Activated CD8-positive, alpha-beta T cell treated with anti-CD3 and anti-CD28 coated beads for 36 hours (primary cell): Measurements from ENCODE around the gene CPPED1. TPM values are rescaled to one million over a fixed set of nuclear protein-coding genes. Genes with fewer than 3 reads are reported as not detected.
A peak's percentile ranks its signal among the peaks of the same experiment; 100 is the strongest.
"Not testable (repeated sequence)": the region's sequence is repeated elsewhere in the genome, so short reads cannot be mapped to it uniquely, and the experiment has no call there.

Experiments
- ATAC-seq: fragments of 200-7000 bp; cut with Tn5 transposase; one replicate; pipeline ENCODE4 v1.10.0; 2021; ENCODE audit warnings: mild to moderate bottlenecking, moderate library complexity
- CTCF ChIA-PET: fragments of 350-600 bp; sonication (Branson Sonifier 250); formaldehyde crosslinking; loops from one replicate; lab custom pipeline; 2021; ENCODE audit warnings: antibody characterized with exemption; lab: Charles Lee
- POLR2A ChIA-PET: fragments of 350-600 bp; sonication (Branson Sonifier 250); formaldehyde crosslinking; loops from one replicate; lab custom pipeline; 2021; ENCODE audit warnings: antibody characterized with exemption; lab: Charles Lee
- DNase-seq: peaks from one replicate; pipeline ENCODE4 v3.0.0-alpha.2; 2020
- H3K27ac Mint-ChIP-seq: one replicate; pipeline ENCODE4 v1.8.0; 2021; ENCODE audit warnings: mild to moderate bottlenecking, mixed read lengths
- H3K27me3 Mint-ChIP-seq: one replicate; pipeline ENCODE4 v1.8.0; 2021; ENCODE audit warnings: mixed read lengths
- H3K36me3 Mint-ChIP-seq: one replicate; pipeline ENCODE4 v1.8.0; 2021; ENCODE audit warnings: low read depth, mixed read lengths
- H3K4me1 Mint-ChIP-seq: one replicate; pipeline ENCODE4 v1.8.0; 2021; ENCODE audit warnings: low read depth, mixed read lengths
- H3K4me3 Mint-ChIP-seq: one replicate; pipeline ENCODE4 v1.8.0; 2021; ENCODE audit warnings: mild to moderate bottlenecking, moderate library complexity, mixed read lengths
- H3K9me3 Mint-ChIP-seq: one replicate; pipeline ENCODE4 v1.8.0; 2021; ENCODE audit warnings: mixed read lengths
- CTCF ChIP-seq: fragments of 200-600 bp; IDR thresholded peaks from one replicate; pipeline ENCODE4 v1.8.0; 2022; ENCODE audit warnings: antibody characterized with exemption, mild to moderate bottlenecking
- intact Hi-C: fragments of 100-400 bp; cut with micrococcal nuclease; formaldehyde crosslinking; loops from one replicate; pipeline ENCODE4 v1.10.0; 2022
- total RNA-seq, 2 experiments: library from RNA; stranded (reverse); gene quantifications; one replicate each; pipeline ENCODE4 v1.2.3, GENCODE V29; 2021

Gene CPPED1
- total RNA-seq, 2 experiments from 2014 or later = 5.0 to 5.7 TPM

GRCh38 chr16:12826559-12826958 is 22.9 kb upstream of the CPPED1 start:
- ATAC-seq = peak; percentile 87
- H3K27me3 Mint-ChIP-seq = peaks cover 13% of the 10 kb centered on the region
- POLR2A ChIA-PET = no interaction called here
- peak; percentile 42 for DNase-seq
- no peaks in the 10 kb centered on the region for H3K36me3 Mint-ChIP-seq
- TF ChIP-seq CTCF = no peak
- intact Hi-C loops = no loop called here
- H3K4me3 Mint-ChIP-seq = no peak overlapping the region
- no peak overlapping the region for H3K27ac Mint-ChIP-seq
- CTCF ChIA-PET = interaction anchor here (1.5 kb wide), 1 partner anchor 9 kb away, joined by 3 read pairs; no protein-coding TSS in a partner anchor
- no peaks in the 10 kb centered on the region for H3K9me3 Mint-ChIP-seq
- H3K4me1 Mint-ChIP-seq = peaks cover 5% of the 10 kb centered on the region

GRCh38 chr16:12819126-12820117 is 15.7 kb upstream of the CPPED1 start:
- ChIA-PET POLR2A (interaction anchor here (0.6 kb wide), 1 partner anchor 209 kb away, joined by 5 read pairs; no protein-coding TSS in a partner anchor), CTCF (interaction anchor here (0.8 to 3.9 kb wide), 10 partner anchors 8 to 735 kb away, joined by 3 to 28 read pairs (median 4); no protein-coding TSS in a partner anchor)
- peak; percentile 83 for DNase-seq
- peak; percentile 88 for TF ChIP-seq CTCF
- peak; percentile 89 for ATAC-seq
- Mint-ChIP-seq H3K27ac (no peak overlapping the region), H3K27me3 (peaks cover 3% of the 10 kb centered on the region), H3K9me3 (no peaks in the 10 kb centered on the region), H3K4me3 (no peak overlapping the region), H3K36me3 (no peaks in the 10 kb centered on the region), H3K4me1 (peaks cover 10% of the 10 kb centered on the region)
- intact Hi-C loops = loop anchor here (2.0 to 5.0 kb wide), 2 partner anchors 247 to 365 kb away; no protein-coding TSS in a partner anchor

GRCh38 chr16:12818326-12818725 is 14.6 kb upstream of the CPPED1 start:
- Mint-ChIP-seq H3K4me1 (peaks cover 10% of the 10 kb centered on the region), H3K4me3 (no peak overlapping the region)
- intact Hi-C loops = loop anchor here (2.0 to 5.0 kb wide), 2 partner anchors 246 to 364 kb away; no protein-coding TSS in a partner anchor

DNA sequence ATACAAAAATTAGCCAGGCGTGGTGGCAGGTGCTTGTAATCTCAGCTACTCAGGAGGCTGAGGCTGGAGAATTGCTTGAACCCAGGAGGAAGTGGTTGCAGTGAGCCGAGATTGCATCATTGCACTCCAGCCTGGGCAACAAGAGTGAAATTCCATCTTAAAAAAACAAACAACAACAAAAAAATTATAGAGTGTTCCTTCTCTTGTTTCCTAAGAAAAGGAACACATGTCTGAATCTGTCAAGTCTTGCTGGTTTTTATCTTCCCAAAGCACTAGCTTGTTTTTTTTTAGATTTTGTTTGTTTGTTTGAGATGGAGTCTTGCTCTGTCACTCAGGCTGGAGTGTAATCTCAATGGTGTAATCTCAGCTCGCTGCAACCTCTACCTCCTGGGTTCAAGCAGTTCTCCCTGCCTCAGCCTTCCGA is 13.1 kb upstream of the CPPED1 start:
- ATAC-seq, H3K9me3 Mint-ChIP-seq, H3K4me3 Mint-ChIP-seq, H3K27ac Mint-ChIP-seq, H3K36me3 Mint-ChIP-seq, H3K27me3 Mint-ChIP-seq, DNase-seq: not testable (repeated sequence)
- CTCF ChIA-PET = interaction anchor here (0.8 to 3.9 kb wide), 2 partner anchors 9 to 243 kb away, joined by 3 to 28 read pairs; no protein-coding TSS in a partner anchor
- POLR2A ChIA-PET = interaction anchor here (0.6 to 1.1 kb wide), 2 partner anchors 14 to 90 kb away, joined by 3 read pairs; no protein-coding TSS in a partner anchor
- intact Hi-C loops = loop anchor here (5.0 kb wide), 1 partner anchor 245 kb away; no protein-coding TSS in a partner anchor
- peaks cover 10% of the 10 kb centered on the region for H3K4me1 Mint-ChIP-seq

More at GRCh38 chr16:12818326-12818725, 14.6 kb upstream of the CPPED1 start:
- ATAC-seq = no peak
- no peak overlapping the region for H3K27ac Mint-ChIP-seq
- H3K27me3 Mint-ChIP-seq = peaks cover 3% of the 10 kb centered on the region
- TF ChIP-seq CTCF = no peak
- no peaks in the 10 kb centered on the region for H3K36me3 Mint-ChIP-seq
- ChIA-PET POLR2A (no interaction called here), CTCF (interaction anchor here (0.8 to 3.9 kb wide), 8 partner anchors 9 to 723 kb away, joined by 3 to 28 read pairs (median 4); no protein-coding TSS in a partner anchor)
- H3K9me3 Mint-ChIP-seq = no peaks in the 10 kb centered on the region
- no peak for DNase-seq

GRCh38 chr16:12815361-12815760 is 11.7 kb upstream of the CPPED1 start:
- Mint-ChIP-seq H3K36me3 (peaks cover 1% of the 10 kb centered on the region), H3K27me3 (peaks cover 3% of the 10 kb centered on the region), H3K4me1 (peaks cover 10% of the 10 kb centered on the region), H3K27ac (no peak overlapping the region), H3K9me3 (peaks cover 5% of the 10 kb centered on the region), H3K4me3 (no peak overlapping the region)
- ATAC-seq (no peak), DNase-seq (no peak)
- no peak for TF ChIP-seq CTCF
- intact Hi-C loops = loop anchor here (5.0 kb wide), 1 partner anchor 243 kb away; no protein-coding TSS in a partner anchor
- ChIA-PET POLR2A (no interaction called here), CTCF (interaction anchor here (0.9 to 3.9 kb wide), 3 partner anchors 65 to 720 kb away, joined by 3 to 28 read pairs (median 6); no protein-coding TSS in a partner anchor)

GRCh38 chr16:12813734-12814133 is 10.0 kb upstream of the CPPED1 start:
- H3K4me1 Mint-ChIP-seq, H3K27ac Mint-ChIP-seq, POLR2A ChIA-PET, ATAC-seq, intact Hi-C loops, H3K27me3 Mint-ChIP-seq, H3K36me3 Mint-ChIP-seq, CTCF ChIA-PET, H3K9me3 Mint-ChIP-seq, DNase-seq, H3K4me3 Mint-ChIP-seq: not testable (repeated sequence)

DNA sequence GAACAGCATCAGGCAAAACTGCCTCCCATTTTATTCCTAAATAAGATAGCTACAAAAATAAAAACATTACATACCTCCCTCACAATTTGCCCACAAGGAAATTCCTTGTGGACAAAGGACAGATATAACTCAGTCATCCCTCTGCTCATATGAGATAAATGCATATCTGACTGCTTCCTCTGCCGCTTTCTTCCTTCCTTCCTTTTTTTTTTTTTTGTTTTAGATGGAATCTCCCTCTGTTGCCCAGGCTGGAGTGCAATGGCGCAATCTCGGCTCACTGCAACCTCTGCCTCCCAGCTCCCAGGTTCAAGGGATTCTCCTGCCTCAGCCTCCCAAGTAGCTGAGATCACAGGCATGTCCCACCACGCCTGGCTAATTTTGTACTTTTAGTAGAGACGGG is 9.6 kb upstream of the CPPED1 start:
- H3K36me3 Mint-ChIP-seq, H3K27me3 Mint-ChIP-seq, CTCF ChIA-PET, H3K4me1 Mint-ChIP-seq, POLR2A ChIA-PET, DNase-seq, H3K9me3 Mint-ChIP-seq, ATAC-seq, H3K27ac Mint-ChIP-seq, H3K4me3 Mint-ChIP-seq, intact Hi-C loops: not testable (repeated sequence)
